ENCODE results near the gene CCR1. TPM values are rescaled to one million over a fixed set of nuclear protein-coding genes. Genes with fewer than 3 reads are reported as not detected.
"Not testable (repeated sequence)": the region's sequence is repeated elsewhere in the genome, so short reads cannot be mapped to it uniquely, and the experiment has no call there.

Gene CCR1
- total RNA-seq, 1 donor from 2014 or later = not detected

DNA sequence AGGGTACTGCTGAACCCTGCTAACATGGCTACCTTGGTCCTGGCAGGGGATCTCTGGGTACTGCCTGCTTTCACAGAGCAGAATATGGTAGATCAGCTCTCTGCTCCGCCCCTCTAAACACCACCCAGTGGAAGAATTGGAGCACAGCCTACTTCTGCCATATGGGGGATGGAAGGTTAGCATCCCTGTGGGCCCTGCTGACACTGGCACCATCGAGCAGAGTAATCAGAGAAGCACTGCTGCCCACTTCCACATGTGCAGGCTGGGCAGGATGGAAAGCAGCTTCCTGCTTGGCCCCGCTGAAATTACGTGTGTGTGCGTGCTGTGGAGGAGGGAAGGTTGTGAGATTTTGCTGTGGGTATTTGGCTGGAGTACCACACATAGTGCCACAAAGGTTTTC, 24.8 kb downstream of the CCR1 start:
- no peak for DNase-seq (ENCODE audit: low read depth, low spot score)

DNA sequence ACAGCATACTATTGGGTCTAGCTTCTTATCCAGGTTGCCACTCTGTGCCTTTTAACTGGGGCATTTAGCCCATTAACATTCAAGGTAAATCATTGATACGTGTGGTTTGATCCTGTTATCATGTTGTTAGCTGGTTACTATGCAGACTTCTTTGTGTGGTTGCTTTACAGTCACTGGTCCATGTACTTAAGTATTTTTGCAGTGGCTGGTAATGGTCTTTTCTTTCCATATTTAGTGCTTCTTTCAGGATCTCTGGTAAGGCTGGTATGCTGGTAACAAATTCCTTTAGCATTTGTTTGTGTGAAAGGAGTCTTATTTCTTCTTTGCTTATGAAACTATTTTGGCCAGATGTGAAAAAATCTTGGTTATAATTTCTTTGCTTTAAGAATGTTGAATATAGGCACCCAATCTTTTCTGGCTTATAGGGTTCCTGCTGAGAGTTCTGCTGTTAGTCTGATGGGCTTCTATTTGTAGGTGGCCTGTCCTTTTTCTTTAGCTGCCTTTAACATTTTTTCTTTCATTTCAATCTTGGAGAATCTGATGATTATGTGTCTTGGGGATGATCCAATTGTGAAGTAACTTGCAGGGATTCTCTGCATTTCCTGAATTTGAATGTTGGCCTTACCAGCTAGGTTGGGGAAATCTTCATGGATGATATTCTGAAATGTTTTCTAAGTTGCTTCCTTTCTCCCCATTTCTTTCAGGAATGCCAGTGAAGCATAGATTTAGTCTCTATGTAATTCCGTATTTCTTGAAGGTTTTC, 39.3 kb downstream of the CCR1 start:
- DNase-seq (ENCODE audit: low read depth, low spot score) = no peak

GRCh38 chr3:46163556-46164041, 44.5 kb downstream of the CCR1 start:
- no peak for DNase-seq (ENCODE audit: low read depth, low spot score)

- no peak for DNase-seq (ENCODE audit: low read depth, low spot score)
These were observed 45.0 kb downstream of the CCR1 start for GRCh38 chr3:46162975-46163555.

GRCh38 chr3:46157685-46158084, 50.4 kb downstream of the CCR1 start:
- not testable (repeated sequence) for DNase-seq (ENCODE audit: low read depth, low spot score)

- DNase-seq (ENCODE audit: low read depth, low spot score) = no peak
These were observed 53.8 kb downstream of the CCR1 start for GRCh38 chr3:46154311-46154710.

Other genes with a start within 250 kb of the CCR1 start
- gene FYCO1, start 212.5 kb downstream of the CCR1 start, total RNA-seq = 21.2 and 22.6 TPM in 2 replicates
- not detected in 2 replicates for gene XCR1, start 180.8 kb downstream of the CCR1 start, total RNA-seq
- gene CCR3, start 34.1 kb upstream of the CCR1 start, total RNA-seq = not detected in 2 replicates
- not detected in 2 replicates for gene CCR2, start 145.8 kb upstream of the CCR1 start, total RNA-seq
- gene CCR5, start 162.6 kb upstream of the CCR1 start, total RNA-seq = not detected in 2 replicates
- 5.0 and 6.4 TPM in 2 replicates for gene CCRL2, start 198.9 kb upstream of the CCR1 start, total RNA-seq

Data from pulmonary artery endothelial cell (primary cell).